SK-N-SH treated with all-trans-retinoic acid at 6 μM for 48 hours (cell line): ENCODE measurements around the gene ASNSD1.

ENCODE experiments used
- ATAC-seq: fragments of 200-7000 bp; cut with Tn5 transposase; 3 replicates; pipeline ENCODE4 v1.9.1; 2020; ENCODE audit warnings: mild to moderate bottlenecking, moderate library complexity
- BACH2 ChIP-seq: fragments of 250-450 bp; sonication (Bioruptor Pico); IDR thresholded peaks from 2 replicates; pipeline ENCODE4 v1.9.0; 2021; ENCODE audit warnings: mild to moderate bottlenecking, borderline replicate concordance
- GLIS3 ChIP-seq: fragments of 250-450 bp; sonication (Bioruptor Pico); IDR thresholded peaks from 2 replicates; pipeline ENCODE4 v1.5.0; 2020; ENCODE audit warnings: mild to moderate bottlenecking, moderate library complexity
- ISL1 ChIP-seq: fragments of 250-450 bp; sonication (Bioruptor Pico); IDR thresholded peaks from 2 replicates; pipeline ENCODE4 v2.1.2; 2022; ENCODE audit warnings: mild to moderate bottlenecking, moderate library complexity
- RARB ChIP-seq: fragments of 250-450 bp; sonication (Bioruptor Pico); IDR thresholded peaks from 2 replicates; pipeline ENCODE4 v1.8.0; 2021; ENCODE audit warnings: mild to moderate bottlenecking, moderate library complexity
- TOX ChIP-seq: fragments of 250-450 bp; sonication (Bioruptor Pico); IDR thresholded peaks from 2 replicates; pipeline ENCODE4 v1.8.0; 2021; ENCODE audit warnings: mild to moderate bottlenecking, moderate library complexity, borderline replicate concordance
- ZFP3 ChIP-seq: fragments of 250-450 bp; sonication (Bioruptor Pico); IDR thresholded peaks from 2 replicates; pipeline ENCODE4 v1.5.0; 2020; ENCODE audit warnings: mild to moderate bottlenecking, moderate library complexity
- ZFP30 ChIP-seq: fragments of 450-650 bp; formaldehyde crosslinking; IDR thresholded peaks from 2 replicates; pipeline ENCODE4 v1.5.0; 2022; ENCODE audit warnings: mild to moderate bottlenecking, moderate library complexity
- ZNF8 ChIP-seq: fragments of 450-650 bp; formaldehyde crosslinking; IDR thresholded peaks from 2 replicates; pipeline ENCODE4 v1.5.0; 2020; ENCODE audit warnings: mild to moderate bottlenecking, moderate library complexity
- TF ChIP-seq, protein P1 (sequence below): fragments of 250-450 bp; sonication (Bioruptor Pico); IDR thresholded peaks from 2 replicates; pipeline ENCODE4 v1.5.1; 2021; ENCODE audit warnings: mild to moderate bottlenecking, moderate library complexity
- TF ChIP-seq, protein P2 (sequence below): fragments of 250-450 bp; sonication (Bioruptor Pico); IDR thresholded peaks from 2 replicates; pipeline ENCODE4 v1.8.0; 2021; ENCODE audit warnings: low read depth, mild to moderate bottlenecking, moderate library complexity, borderline replicate concordance
- TF ChIP-seq, protein P3 (sequence below): fragments of 250-450 bp; sonication (Bioruptor Pico); IDR thresholded peaks from 2 replicates; pipeline ENCODE4 v1.8.0; 2020; ENCODE audit warnings: mild to moderate bottlenecking, moderate library complexity, borderline replicate concordance
- TF ChIP-seq, protein P4 (sequence below): fragments of 250-450 bp; sonication (Bioruptor Pico); IDR thresholded peaks from 2 replicates; pipeline ENCODE4 v1.5.1; 2020; ENCODE audit warnings: low read depth, mild to moderate bottlenecking, moderate library complexity

The ASNSD1 gene

DNA sequence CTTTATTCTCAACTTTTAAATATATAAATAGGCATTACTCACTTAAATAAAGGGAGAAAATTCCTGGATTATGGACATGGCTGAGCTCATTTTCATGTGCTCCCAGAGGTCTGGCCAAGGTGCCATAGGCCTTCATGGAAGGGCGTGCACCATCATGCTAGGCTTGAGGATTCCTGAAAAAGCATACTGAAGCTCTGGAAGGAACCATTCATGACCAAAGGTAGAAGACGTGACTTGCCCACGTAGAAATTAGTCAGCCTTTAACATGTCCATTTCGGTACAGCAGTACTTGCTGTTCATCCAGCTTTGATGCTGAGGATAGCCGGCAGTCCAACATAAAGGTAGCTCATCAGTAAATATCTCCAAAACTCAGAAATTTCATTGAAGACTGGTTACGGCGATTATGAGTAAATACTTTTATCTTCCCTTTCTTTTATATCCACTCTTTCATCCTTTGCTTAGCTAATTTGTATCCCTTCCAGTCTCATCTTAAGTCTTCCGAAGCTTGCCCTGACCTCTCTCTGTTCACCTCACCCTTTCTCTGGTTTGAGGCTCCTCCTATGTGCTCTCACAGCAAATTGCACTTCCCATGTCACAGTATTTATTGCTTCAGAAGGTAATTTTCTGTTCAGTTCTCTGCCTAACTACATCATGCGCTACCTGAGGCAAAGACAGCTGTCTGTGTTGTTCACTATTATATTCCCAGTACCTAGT lies 32.3 kb upstream of the ASNSD1 start:
- TF ChIP-seq, protein P1, sequence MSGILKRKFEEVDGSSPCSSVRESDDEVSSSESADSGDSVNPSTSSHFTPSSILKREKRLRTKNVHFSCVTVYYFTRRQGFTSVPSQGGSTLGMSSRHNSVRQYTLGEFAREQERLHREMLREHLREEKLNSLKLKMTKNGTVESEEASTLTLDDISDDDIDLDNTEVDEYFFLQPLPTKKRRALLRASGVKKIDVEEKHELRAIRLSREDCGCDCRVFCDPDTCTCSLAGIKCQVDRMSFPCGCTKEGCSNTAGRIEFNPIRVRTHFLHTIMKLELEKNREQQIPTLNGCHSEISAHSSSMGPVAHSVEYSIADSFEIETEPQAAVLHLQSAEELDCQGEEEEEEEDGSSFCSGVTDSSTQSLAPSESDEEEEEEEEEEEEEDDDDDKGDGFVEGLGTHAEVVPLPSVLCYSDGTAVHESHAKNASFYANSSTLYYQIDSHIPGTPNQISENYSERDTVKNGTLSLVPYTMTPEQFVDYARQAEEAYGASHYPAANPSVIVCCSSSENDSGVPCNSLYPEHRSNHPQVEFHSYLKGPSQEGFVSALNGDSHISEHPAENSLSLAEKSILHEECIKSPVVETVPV (CRISPR knock-in tag) = no peak
- no peak for TF ChIP-seq BACH2
- no peak for TF ChIP-seq ZFP30
- TF ChIP-seq, protein P2, sequence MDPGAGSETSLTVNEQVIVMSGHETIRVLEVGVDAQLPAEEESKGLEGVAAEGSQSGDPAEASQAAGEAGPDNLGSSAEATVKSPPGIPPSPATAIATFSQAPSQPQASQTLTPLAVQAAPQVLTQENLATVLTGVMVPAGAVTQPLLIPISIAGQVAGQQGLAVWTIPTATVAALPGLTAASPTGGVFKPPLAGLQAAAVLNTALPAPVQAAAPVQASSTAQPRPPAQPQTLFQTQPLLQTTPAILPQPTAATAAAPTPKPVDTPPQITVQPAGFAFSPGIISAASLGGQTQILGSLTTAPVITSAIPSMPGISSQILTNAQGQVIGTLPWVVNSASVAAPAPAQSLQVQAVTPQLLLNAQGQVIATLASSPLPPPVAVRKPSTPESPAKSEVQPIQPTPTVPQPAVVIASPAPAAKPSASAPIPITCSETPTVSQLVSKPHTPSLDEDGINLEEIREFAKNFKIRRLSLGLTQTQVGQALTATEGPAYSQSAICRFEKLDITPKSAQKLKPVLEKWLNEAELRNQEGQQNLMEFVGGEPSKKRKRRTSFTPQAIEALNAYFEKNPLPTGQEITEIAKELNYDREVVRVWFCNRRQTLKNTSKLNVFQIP (CRISPR knock-in tag) = no peak
- no peak for TF ChIP-seq GLIS3 (CRISPR knock-in tag)
- TF ChIP-seq ZFP3 (CRISPR knock-in tag) = no peak
- TF ChIP-seq, protein P3, sequence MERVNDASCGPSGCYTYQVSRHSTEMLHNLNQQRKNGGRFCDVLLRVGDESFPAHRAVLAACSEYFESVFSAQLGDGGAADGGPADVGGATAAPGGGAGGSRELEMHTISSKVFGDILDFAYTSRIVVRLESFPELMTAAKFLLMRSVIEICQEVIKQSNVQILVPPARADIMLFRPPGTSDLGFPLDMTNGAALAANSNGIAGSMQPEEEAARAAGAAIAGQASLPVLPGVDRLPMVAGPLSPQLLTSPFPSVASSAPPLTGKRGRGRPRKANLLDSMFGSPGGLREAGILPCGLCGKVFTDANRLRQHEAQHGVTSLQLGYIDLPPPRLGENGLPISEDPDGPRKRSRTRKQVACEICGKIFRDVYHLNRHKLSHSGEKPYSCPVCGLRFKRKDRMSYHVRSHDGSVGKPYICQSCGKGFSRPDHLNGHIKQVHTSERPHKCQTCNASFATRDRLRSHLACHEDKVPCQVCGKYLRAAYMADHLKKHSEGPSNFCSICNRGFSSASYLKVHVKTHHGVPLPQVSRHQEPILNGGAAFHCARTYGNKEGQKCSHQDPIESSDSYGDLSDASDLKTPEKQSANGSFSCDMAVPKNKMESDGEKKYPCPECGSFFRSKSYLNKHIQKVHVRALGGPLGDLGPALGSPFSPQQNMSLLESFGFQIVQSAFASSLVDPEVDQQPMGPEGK (CRISPR knock-in tag) = no peak
- TF ChIP-seq, protein P4, sequence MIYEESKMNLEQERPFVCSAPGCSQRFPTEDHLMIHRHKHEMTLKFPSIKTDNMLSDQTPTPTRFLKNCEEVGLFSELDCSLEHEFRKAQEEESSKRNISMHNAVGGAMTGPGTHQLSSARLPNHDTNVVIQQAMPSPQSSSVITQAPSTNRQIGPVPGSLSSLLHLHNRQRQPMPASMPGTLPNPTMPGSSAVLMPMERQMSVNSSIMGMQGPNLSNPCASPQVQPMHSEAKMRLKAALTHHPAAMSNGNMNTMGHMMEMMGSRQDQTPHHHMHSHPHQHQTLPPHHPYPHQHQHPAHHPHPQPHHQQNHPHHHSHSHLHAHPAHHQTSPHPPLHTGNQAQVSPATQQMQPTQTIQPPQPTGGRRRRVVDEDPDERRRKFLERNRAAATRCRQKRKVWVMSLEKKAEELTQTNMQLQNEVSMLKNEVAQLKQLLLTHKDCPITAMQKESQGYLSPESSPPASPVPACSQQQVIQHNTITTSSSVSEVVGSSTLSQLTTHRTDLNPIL = no peak
- no peak for TF ChIP-seq ISL1 (CRISPR knock-in tag)
- no peak for TF ChIP-seq TOX (CRISPR knock-in tag)
- TF ChIP-seq ZNF8 = no peak
- ATAC-seq = peak; percentile 44

DNA sequence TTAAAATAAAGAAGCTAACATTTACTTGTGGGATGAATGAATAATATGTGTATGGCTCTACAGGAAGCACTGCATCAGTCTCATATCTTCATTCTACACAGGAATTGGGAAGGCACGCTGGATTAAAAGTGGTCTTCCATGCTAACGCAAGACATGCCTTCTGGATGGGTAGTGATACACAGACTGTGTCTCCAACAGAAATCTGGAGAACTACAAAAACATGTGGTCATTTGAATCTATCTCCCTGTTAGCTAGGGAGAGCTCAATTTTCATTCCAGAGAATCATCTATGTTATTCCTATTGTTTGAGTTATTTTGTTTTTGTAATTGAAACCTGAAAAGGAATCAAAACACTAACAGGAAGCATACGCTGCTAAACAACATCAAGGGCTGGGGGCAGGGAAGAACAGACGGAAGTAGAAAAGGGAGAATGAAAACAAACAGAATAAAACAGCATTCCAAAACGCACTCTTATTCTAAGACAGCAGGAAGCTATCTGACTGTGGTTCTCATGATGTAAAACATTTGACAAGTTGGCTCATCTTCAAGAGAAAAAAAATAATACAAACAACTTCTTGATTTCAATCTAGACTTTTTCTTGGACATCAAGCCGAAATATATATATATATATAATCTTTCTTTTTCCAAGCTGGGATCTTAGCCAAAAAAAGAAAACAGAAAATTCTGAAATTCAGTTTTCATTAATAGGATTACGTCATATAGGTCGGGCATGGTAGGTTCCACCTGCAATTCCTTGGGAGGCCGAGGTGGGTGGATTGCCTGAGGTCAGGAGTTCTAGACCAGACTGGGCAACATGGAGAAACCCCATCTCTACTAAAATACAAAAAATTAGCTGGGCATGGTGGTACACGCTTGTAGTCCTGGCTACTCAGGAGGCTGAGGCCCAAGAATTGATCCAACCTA lies 31.5 kb upstream of the ASNSD1 start:
- peak; percentile 66 for ATAC-seq
- no peak for TF ChIP-seq GLIS3 (CRISPR knock-in tag)
- 0 out of 2 replicates have a peak, but pooled peaks have one; percentile 14 for TF ChIP-seq ISL1 (CRISPR knock-in tag)
- TF ChIP-seq ZNF8 = no peak
- no peak for TF ChIP-seq RARB (CRISPR knock-in tag)
- TF ChIP-seq, protein P3 (CRISPR knock-in tag) = no peak
- TF ChIP-seq, protein P2 (CRISPR knock-in tag) = no peak

DNA sequence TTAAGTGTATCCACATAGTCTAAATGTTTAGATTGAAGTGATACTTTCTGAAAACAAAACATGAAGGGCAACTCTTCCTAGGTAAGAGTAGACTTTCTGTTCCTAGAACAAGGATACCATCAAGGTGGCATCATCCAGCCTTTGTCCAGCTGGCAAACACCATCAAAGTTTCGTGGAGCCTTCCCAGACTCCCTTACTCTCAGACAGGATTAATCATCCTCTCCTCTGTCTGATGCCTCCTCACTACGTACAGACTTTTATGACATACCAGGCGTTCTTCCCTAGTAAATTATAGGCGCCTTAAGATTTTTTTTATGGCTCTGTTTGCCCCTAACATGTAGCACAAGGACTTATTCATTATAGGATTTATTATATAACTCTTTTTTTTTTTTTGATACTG lies 29.4 kb upstream of the ASNSD1 start:
- ATAC-seq = peak; percentile 54
- TF ChIP-seq, protein P2 (CRISPR knock-in tag) = no peak
- peak; percentile 45 for TF ChIP-seq ISL1 (CRISPR knock-in tag)
